Cardiac fibroblast (primary cell): ENCODE results near the gene CHRNA7.
"Not testable (repeated sequence)": the region's sequence is repeated elsewhere in the genome, so short reads cannot be mapped to it uniquely, and the experiment has no call there.

Experiments used
- DNase-seq, 2 donors: peaks; one replicate each; pipeline versions ENCODE4 v3.0.0 to v3.0.0-alpha.2; 2010; ENCODE audit warnings: low read depth in 2 of 2
- H3K4me3 ChIP-seq, 2 donors: replicated peaks in 1 of 2; 1 replicate in 1 of 2; 2 replicates in 1 of 2; pipeline ENCODE4 v1.5.1; 2011; ENCODE audit warnings: low read depth in 2 of 2, low read length in 2 of 2, mild to moderate bottlenecking in 2 of 2, moderate library complexity in 1 of 2
- CTCF ChIP-seq: IDR thresholded peaks from one replicate; pipeline ENCODE4 v1.5.1; 2011; ENCODE audit warnings: low read depth, mild to moderate bottlenecking, low read length, inconsistent platforms

Gene CHRNA7

GRCh38 chr15:32196206-32196605, 165.9 kb downstream of the CHRNA7 start:
- DNase-seq, H3K4me3 ChIP-seq: not testable (repeated sequence)

DNA sequence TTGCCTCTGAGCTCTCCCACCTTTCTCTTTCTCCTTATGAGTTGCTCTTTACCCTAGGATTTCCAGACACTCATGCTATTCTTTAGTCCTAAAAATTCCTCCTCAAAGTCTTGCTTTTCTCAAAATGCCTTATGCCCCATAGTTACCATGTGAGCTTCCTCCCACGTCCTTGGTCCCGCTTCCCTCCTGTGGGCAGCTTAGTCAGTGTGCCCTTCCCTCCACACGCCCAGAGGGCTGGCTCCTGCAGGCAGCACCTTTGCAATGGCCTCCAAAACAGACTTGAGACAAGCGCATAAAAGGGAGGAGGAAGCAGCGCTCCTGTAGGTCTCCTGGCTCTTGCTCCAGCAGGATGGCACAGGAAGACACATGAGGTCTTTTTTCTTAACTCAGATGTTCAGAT, 168.6 kb downstream of the CHRNA7 start:
- not testable (repeated sequence) for H3K4me3 ChIP-seq

GRCh38 chr15:32209081-32209480, 178.8 kb downstream of the CHRNA7 start:
- not testable (repeated sequence) for H3K4me3 ChIP-seq, DNase-seq

More for the DNA sequence above, 168.6 kb downstream of the CHRNA7 start:
- not testable (repeated sequence) for DNase-seq

GRCh38 chr15:32218666-32219065, 188.4 kb downstream of the CHRNA7 start:
- no peak for DNase-seq
- no peak for TF ChIP-seq CTCF
- no peak overlapping the region for H3K4me3 ChIP-seq
